HG03196 (cell line): ENCODE measurements around the gene CBX2.
A peak's percentile ranks its signal among the peaks of the same experiment; 100 is the strongest.

Source experiments
- ATAC-seq: cut with Tn5 transposase; IDR thresholded peaks from one replicate; pipeline ENCODE4 v1.9.1; 2021; ENCODE audit not compliant: unreplicated experiment

Gene CBX2

GRCh38 chr17:79799174-79799537 lies 21.2 kb downstream of the CBX2 start:
- ATAC-seq: no peak

- no peak for ATAC-seq
These were observed 21.8 kb downstream of the CBX2 start for GRCh38 chr17:79799538-79800324.

GRCh38 chr17:79800325-79801155 lies 22.6 kb downstream of the CBX2 start:
- no peak for ATAC-seq

- no peak for ATAC-seq
These were observed 23.4 kb downstream of the CBX2 start for GRCh38 chr17:79801156-79802038.

- no peak for ATAC-seq
These were observed 24.2 kb downstream of the CBX2 start for GRCh38 chr17:79802039-79802735.

GRCh38 chr17:79802736-79803420 lies 24.9 kb downstream of the CBX2 start:
- no peak for ATAC-seq

- no peak for ATAC-seq
These were observed 25.6 kb downstream of the CBX2 start for GRCh38 chr17:79803421-79803996.

- ATAC-seq: peak; percentile 55
These were observed 26.3 kb downstream of the CBX2 start for GRCh38 chr17:79803997-79804855.

- ATAC-seq: no peak
These were observed 27.1 kb downstream of the CBX2 start for GRCh38 chr17:79804856-79805696.

GRCh38 chr17:79806446-79806760 lies 28.5 kb downstream of the CBX2 start:
- no peak for ATAC-seq

GRCh38 chr17:79806863-79807720 lies 29.1 kb downstream of the CBX2 start:
- ATAC-seq: no peak

GRCh38 chr17:79808763-79809529 lies 31.0 kb downstream of the CBX2 start:
- ATAC-seq: no peak

- no peak for ATAC-seq
These were observed 31.7 kb downstream of the CBX2 start for GRCh38 chr17:79809530-79810129.

- peak; percentile 58 for ATAC-seq
These were observed 32.4 kb downstream of the CBX2 start for GRCh38 chr17:79810130-79811010.
